ENCODE results near the gene ADCK1. TPM values are rescaled to one million over a fixed set of nuclear protein-coding genes. Genes with fewer than 3 reads are reported as not detected.
"Not testable (repeated sequence)": the region's sequence is repeated elsewhere in the genome, so short reads cannot be mapped to it uniquely, and the experiment has no call there.

Gene ADCK1
- total and polyA plus RNA-seq, 2 donors (not counting 1 experiment from before 2014, with no cell fraction given) = 10.6 to 18.3 TPM

DNA sequence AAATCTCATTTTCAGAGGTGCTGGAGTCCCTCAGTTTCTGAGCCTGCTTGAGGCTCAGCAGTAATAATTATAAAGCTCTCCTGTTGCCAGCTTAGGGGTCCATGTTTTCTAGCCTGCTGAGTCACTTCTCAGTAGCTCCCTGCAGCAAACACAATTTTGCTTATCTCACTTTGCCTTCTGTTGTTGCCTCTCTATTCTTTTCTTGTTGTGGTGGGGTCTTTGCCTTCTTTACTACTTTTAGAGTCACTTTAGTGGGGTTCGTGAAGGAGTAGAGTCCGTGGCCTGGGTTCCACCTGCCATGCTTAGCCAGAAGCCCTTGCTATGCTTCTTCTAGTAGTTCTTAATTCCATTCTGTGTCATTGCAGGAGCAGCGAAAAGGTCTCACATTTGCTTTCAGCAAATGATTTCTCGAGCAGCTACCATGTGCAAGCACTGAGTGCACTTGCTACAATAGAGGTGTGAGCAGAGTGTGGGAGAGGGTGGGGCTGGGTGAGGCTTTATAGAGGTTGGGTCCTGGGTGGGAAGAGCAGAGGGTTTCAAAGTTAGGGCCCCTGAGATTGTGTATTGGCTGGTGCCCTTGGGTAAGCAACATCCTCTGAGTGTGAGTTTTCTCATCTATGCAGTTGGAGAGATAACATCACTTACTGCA lies 114.3 kb downstream of the ADCK1 start:
- ATAC-seq (ENCODE audit: low read depth) (no peak), DNase-seq (no peak)
- no peak overlapping the region for H3K27ac Mint-ChIP-seq
- no peaks in the 10 kb centered on the region for H4K20me1 ChIP-seq (ENCODE audit: control insufficient read depth, insufficient read depth, low read length, poor library complexity, severe bottlenecking)
- TF ChIP-seq EZH2 (IDR thresholded peaks at IDR 0.05; ENCODE audit: borderline replicate concordance, insufficient read depth, low read depth, low read length, poor library complexity, severe bottlenecking) (no peak), CTCF (IDR thresholded peaks at IDR 0.05) (no peak)
- H3K4me3 Mint-ChIP-seq = no peak overlapping the region
- H3K9ac ChIP-seq (ENCODE audit: low read length) = no peak overlapping the region
- no peaks in the 10 kb centered on the region for H3K79me2 ChIP-seq (ENCODE audit: control insufficient read depth, insufficient read depth, low read length)
- CTCF ChIA-PET = no interaction called here
- intact Hi-C loops (cut with micrococcal nuclease) = no loop called here
- H3K4me3 ChIP-seq (ENCODE audit: control extremely low read depth in 1 of 5, extremely low read depth in 1 of 5, insufficient read depth in 1 of 5, low read depth in 2 of 5, low read length in 4 of 5) = no peak overlapping the region
- 96% methylated on average over 3 of the region's 4 CpGs for whole genome bisulfite sequencing (ENCODE audit: insufficient coverage)
- H3K9me3 ChIP-seq (ENCODE audit: control extremely low read depth in 1 of 3, control insufficient read depth in 2 of 3, insufficient read depth in 1 of 3, low read length in 2 of 3) = no peaks in the 10 kb centered on the region
- H3K27me3 Mint-ChIP-seq = no peaks in the 10 kb centered on the region
- no peaks in the 10 kb centered on the region for H3K36me3 ChIP-seq (replicated peaks in 1 of 2; ENCODE audit: control extremely low read depth in 1 of 2, control insufficient read depth in 1 of 2, extremely low read depth in 1 of 2, insufficient read depth in 2 of 2, low read length in 1 of 2)
- POLR2A ChIA-PET = no interaction called here
- H3K4me1 ChIP-seq (ENCODE audit: control insufficient read depth in 2 of 2, insufficient read depth in 2 of 2, low read length in 2 of 2) = no peaks in the 10 kb centered on the region
- no peak overlapping the region for H3K4me2 ChIP-seq (replicated peaks; ENCODE audit: low read depth, low read length, poor library complexity, severe bottlenecking)
- H3K9me3 Mint-ChIP-seq (ENCODE audit: insufficient read depth) = peaks cover 3% of the 10 kb centered on the region
- H2AFZ ChIP-seq (ENCODE audit: insufficient read depth, low read depth, low read length, poor library complexity, severe bottlenecking) = no peak overlapping the region
- no peaks in the 10 kb centered on the region for H3K27me3 ChIP-seq (replicated peaks in 1 of 4; ENCODE audit: control extremely low read depth in 1 of 4, control insufficient read depth in 3 of 4, insufficient read depth in 4 of 4, low read length in 3 of 4)
- no peak overlapping the region for H3K27ac ChIP-seq (ENCODE audit: low read length in 2 of 2)
- H3K4me1 Mint-ChIP-seq = no peaks in the 10 kb centered on the region

DNA sequence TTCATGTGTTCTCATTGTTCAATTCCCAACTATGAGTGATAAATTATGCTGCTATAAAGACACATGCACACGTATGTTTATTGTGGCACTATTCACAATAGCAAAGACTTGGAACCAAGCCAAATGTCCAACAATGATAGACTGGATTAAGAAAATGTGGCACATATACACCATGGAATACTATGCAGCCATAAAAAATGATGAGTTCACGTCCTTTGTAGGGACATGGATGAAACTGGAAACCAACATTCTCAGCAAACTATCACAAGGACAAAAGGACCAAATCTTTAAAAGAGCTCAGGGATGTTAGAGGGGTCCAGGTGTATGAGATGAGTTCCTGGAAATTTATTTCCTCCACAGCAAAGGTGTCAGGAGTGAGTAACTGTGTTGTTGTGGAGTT lies 115.5 kb downstream of the ADCK1 start:
- DNase-seq; H3K27me3 ChIP-seq (replicated peaks in 1 of 4; ENCODE audit: control extremely low read depth in 1 of 4, control insufficient read depth in 3 of 4, insufficient read depth in 4 of 4, low read length in 3 of 4); ATAC-seq (ENCODE audit: low read depth); H3K4me3 Mint-ChIP-seq; H3K4me2 ChIP-seq (replicated peaks; ENCODE audit: low read depth, low read length, poor library complexity, severe bottlenecking); H3K4me3 ChIP-seq (ENCODE audit: control extremely low read depth in 1 of 5, extremely low read depth in 1 of 5, insufficient read depth in 1 of 5, low read depth in 2 of 5, low read length in 4 of 5); H3K9ac ChIP-seq (ENCODE audit: low read length); H3K36me3 ChIP-seq (replicated peaks in 1 of 2; ENCODE audit: control extremely low read depth in 1 of 2, control insufficient read depth in 1 of 2, extremely low read depth in 1 of 2, insufficient read depth in 2 of 2, low read length in 1 of 2); intact Hi-C loops (cut with micrococcal nuclease); POLR2A ChIA-PET; CTCF ChIA-PET; H3K4me1 Mint-ChIP-seq; H4K20me1 ChIP-seq (ENCODE audit: control insufficient read depth, insufficient read depth, low read length, poor library complexity, severe bottlenecking); H3K27me3 Mint-ChIP-seq; H2AFZ ChIP-seq (ENCODE audit: insufficient read depth, low read depth, low read length, poor library complexity, severe bottlenecking); H3K27ac ChIP-seq (ENCODE audit: low read length in 2 of 2); H3K9me3 Mint-ChIP-seq (ENCODE audit: insufficient read depth); H3K4me1 ChIP-seq (ENCODE audit: control insufficient read depth in 2 of 2, insufficient read depth in 2 of 2, low read length in 2 of 2); H3K79me2 ChIP-seq (ENCODE audit: control insufficient read depth, insufficient read depth, low read length); H3K9me3 ChIP-seq (ENCODE audit: control extremely low read depth in 1 of 3, control insufficient read depth in 2 of 3, insufficient read depth in 1 of 3, low read length in 2 of 3); H3K27ac Mint-ChIP-seq: not testable (repeated sequence)
- WGBS (ENCODE audit: insufficient coverage) = no CpG with 5 or more reads among the region's 2 CpGs

Data from B cell (primary cell).